HFFc6 (cell line): ENCODE results near the gene NFKBIZ. TPM values are rescaled to one million over a fixed set of nuclear protein-coding genes. Genes with fewer than 3 reads are reported as not detected.
"Not testable (repeated sequence)": the region's sequence is repeated elsewhere in the genome, so short reads cannot be mapped to it uniquely, and the experiment has no call there.

Source experiments
- DNase-seq: peaks from one replicate; pipeline ENCODE4 v3.0.0-alpha.2; 2018
- H3K27ac Mint-ChIP-seq: 2 replicates; pipeline ENCODE4 v1.8.0; 2020; ENCODE audit warnings: mild to moderate bottlenecking, mixed read lengths
- H3K27me3 Mint-ChIP-seq: 2 replicates; pipeline ENCODE4 v1.8.0; 2021; ENCODE audit warnings: mild to moderate bottlenecking, moderate library complexity, mixed read lengths; ENCODE audit not compliant: insufficient read depth
- H3K36me3 Mint-ChIP-seq: 2 replicates; pipeline ENCODE4 v1.8.0; 2021; ENCODE audit warnings: low read depth, mixed read lengths
- H3K4me1 Mint-ChIP-seq: 2 replicates; pipeline ENCODE4 v1.8.0; 2020; ENCODE audit warnings: low read depth, mixed read lengths
- H3K4me3 Mint-ChIP-seq: 2 replicates; pipeline ENCODE4 v1.8.0; 2020; ENCODE audit warnings: mild to moderate bottlenecking, moderate library complexity, mixed read lengths
- H3K9me3 Mint-ChIP-seq: 2 replicates; pipeline ENCODE4 v1.8.0; 2020; ENCODE audit warnings: mild to moderate bottlenecking, mixed read lengths
- total RNA-seq, 6 experiments: library from RNA; stranded (reverse); fragmentation: NEBNext Ultra II Directional; extraction: Animal tissue kit (Norgen Biotek cat#: 25700); gene quantifications; 2 replicates in 1 of 6; 3 replicates in 5 of 6; pipeline ENCODE4 v1.2.3, GENCODE V29; 2021
- TF ChIP-seq, protein P1 (sequence below): fragments of 200-600 bp; sonication (generic); IDR thresholded peaks from 2 replicates; pipeline ENCODE4 v1.5.0; 2021; ENCODE audit warnings: antibody characterized with exemption, mild to moderate bottlenecking

NFKBIZ gene
- total RNA-seq, 6 experiments from 2014 or later, result 51.1 to 64.2 (median 57.8) TPM

DNA sequence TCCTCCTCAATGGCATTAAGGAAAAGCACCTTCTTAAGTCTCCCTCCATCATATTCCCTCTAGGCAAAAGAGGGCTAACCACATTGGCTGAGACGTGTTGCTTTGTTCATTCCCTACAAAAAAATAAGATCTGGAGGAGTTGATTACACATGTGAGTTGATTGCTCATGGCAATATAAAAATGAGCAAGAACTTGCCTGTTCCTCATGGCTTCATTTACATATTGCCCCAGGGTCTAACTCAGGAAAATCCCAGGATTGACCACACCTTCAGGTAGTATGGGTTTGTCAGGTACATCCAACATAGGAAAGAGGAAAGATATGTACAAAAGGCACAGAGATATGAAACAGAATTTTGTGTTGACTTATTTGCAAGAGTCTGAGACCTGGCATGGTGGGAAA is 35.5 kb downstream of the NFKBIZ start:
- no peak for DNase-seq
- Mint-ChIP-seq H3K4me3 (no peak overlapping the region), H3K27me3 (no peaks in the 10 kb centered on the region; the same call in 1 of the 2 replicates), H3K36me3 (peaks cover 9% of the 10 kb centered on the region; the same call in 1 of the 2 replicates), H3K27ac (no peak overlapping the region), H3K4me1 (peaks cover 14% of the 10 kb centered on the region), H3K9me3 (no peaks in the 10 kb centered on the region)
- TF ChIP-seq, protein P1, sequence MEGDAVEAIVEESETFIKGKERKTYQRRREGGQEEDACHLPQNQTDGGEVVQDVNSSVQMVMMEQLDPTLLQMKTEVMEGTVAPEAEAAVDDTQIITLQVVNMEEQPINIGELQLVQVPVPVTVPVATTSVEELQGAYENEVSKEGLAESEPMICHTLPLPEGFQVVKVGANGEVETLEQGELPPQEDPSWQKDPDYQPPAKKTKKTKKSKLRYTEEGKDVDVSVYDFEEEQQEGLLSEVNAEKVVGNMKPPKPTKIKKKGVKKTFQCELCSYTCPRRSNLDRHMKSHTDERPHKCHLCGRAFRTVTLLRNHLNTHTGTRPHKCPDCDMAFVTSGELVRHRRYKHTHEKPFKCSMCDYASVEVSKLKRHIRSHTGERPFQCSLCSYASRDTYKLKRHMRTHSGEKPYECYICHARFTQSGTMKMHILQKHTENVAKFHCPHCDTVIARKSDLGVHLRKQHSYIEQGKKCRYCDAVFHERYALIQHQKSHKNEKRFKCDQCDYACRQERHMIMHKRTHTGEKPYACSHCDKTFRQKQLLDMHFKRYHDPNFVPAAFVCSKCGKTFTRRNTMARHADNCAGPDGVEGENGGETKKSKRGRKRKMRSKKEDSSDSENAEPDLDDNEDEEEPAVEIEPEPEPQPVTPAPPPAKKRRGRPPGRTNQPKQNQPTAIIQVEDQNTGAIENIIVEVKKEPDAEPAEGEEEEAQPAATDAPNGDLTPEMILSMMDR, result no peak

DNA sequence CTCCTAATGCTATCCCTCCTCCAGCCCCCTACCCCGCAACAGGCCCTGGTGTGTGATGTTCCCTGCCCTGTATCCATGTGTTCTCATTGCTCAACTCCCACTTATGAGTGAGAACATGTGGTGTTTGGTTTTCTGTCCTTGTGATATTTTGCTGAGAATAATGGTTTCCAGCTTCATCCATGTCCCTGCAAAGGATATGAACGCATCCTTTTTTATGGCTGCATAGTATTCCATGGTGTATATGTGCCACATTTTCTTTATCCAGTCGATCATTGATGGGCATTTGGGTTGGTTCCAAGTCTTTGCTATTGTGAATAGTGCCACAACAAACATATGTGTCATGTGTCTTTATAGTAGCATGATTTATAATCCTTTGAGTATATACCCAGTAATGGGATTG is 36.3 kb downstream of the NFKBIZ start:
- H3K27me3 Mint-ChIP-seq, H3K36me3 Mint-ChIP-seq, H3K9me3 Mint-ChIP-seq, H3K4me3 Mint-ChIP-seq, DNase-seq, H3K27ac Mint-ChIP-seq: not testable (repeated sequence)
- H3K4me1 Mint-ChIP-seq, result peaks cover 22% of the 10 kb centered on the region

DNA sequence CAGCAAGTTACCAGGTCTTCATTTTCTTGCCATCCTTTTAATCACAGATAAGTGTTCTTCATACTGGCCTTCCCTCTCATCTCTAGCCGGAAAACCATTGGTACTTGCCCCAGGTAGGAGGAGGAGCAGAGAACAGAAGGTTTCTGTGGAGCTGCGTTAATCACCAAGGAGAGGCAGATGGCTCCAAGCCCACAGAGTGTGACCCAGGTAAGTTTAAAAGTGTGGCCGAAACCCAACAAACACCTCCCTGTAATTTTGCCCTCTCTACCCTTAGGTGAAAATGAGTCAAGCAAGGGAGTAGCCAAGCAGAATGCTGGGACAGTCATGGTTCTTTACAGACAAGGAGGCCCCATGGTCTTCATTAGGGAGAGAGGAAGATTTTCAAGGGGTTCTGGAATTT is 37.3 kb downstream of the NFKBIZ start:
- H3K36me3 Mint-ChIP-seq, result peaks cover 9% of the 10 kb centered on the region; the same call in 1 of the 2 replicates
- no peaks in the 10 kb centered on the region for H3K9me3 Mint-ChIP-seq
- no peak overlapping the region for H3K4me3 Mint-ChIP-seq
- H3K27me3 Mint-ChIP-seq, result no peaks in the 10 kb centered on the region; the same call in 1 of the 2 replicates
- H3K27ac Mint-ChIP-seq, result no peak overlapping the region
- no peak for DNase-seq
- H3K4me1 Mint-ChIP-seq, result peaks cover 27% of the 10 kb centered on the region
- TF ChIP-seq, protein P1, result no peak

DNA sequence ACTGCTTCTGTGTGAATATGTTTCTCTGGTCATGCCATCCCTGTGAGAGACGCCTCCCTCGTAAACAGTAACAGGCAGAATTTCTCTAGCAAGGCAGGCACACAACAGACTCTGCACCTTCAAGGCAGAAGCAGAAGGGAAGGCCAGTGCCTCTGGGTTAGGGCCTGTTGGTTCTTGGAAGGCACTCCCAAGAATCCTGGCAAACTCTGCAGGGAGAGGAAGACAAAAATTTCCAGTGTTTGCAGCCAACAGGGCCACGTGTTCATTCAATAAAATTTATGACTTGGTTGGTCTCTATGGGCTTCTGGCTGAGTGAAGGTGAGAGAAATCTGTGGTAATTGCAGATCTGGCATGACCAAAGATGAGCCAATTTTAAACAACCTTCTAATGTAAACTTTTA is 39.3 kb downstream of the NFKBIZ start:
- H3K27ac Mint-ChIP-seq, result peak overlapping the region; percentile 19; the same call in 1 of the 2 replicates
- H3K4me1 Mint-ChIP-seq, result peaks cover 27% of the 10 kb centered on the region
- no peak for DNase-seq
- TF ChIP-seq, protein P1, result no peak
- H3K9me3 Mint-ChIP-seq, result no peaks in the 10 kb centered on the region
- H3K27me3 Mint-ChIP-seq, result no peaks in the 10 kb centered on the region; the same call in 1 of the 2 replicates
- H3K4me3 Mint-ChIP-seq, result no peak overlapping the region
- H3K36me3 Mint-ChIP-seq, result peaks cover 9% of the 10 kb centered on the region; the same call in 1 of the 2 replicates

DNA sequence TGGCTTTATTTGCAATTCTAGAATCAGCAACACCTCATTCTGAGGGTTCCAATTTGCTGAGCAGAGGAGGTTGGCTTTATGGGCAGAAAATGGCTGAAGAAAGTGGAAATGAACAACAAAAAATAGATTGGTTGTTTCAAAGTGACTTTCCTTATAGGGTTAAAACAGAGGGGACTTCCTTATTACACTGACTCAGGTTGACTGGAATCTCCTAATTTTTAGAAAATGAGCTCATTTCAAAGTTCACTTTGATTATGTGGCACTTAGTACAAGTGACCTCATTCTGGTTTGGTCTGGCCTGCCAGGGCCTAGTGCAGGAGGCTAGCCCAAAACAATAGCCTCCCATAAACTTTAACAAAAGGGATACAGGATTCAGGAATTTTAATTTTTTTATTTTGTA is 41.4 kb downstream of the NFKBIZ start:
- TF ChIP-seq, protein P1, result no peak
- peaks cover 27% of the 10 kb centered on the region for H3K4me1 Mint-ChIP-seq
- H3K27ac Mint-ChIP-seq, result peak overlapping the region; percentile 34
- DNase-seq, result peak; percentile 80
- no peak overlapping the region for H3K4me3 Mint-ChIP-seq
- H3K9me3 Mint-ChIP-seq, result no peaks in the 10 kb centered on the region
- H3K27me3 Mint-ChIP-seq, result no peaks in the 10 kb centered on the region; the same call in 1 of the 2 replicates
- H3K36me3 Mint-ChIP-seq, result peaks cover 16% of the 10 kb centered on the region; the same call in 1 of the 2 replicates

DNA sequence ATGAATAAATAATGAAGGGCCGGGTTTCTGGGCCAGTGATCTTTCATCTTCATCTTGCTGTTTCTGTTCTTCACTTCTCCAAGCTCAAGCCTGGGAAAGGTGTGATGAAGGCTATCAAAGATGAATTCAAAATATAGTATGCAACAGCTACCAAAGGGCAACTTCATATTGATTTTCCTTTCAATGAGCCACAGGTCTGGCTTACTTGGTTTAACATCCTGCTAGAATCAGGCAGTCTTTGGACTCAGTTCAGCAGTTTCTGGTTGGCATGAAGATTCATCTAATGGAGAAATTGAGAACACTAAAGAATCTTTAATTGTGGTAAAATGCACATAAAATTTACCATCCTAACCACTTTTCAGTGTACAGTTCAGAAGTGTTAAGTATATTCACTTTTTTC is 43.3 kb downstream of the NFKBIZ start:
- peaks cover 7% of the 10 kb centered on the region; the same call in 1 of the 2 replicates for H3K36me3 Mint-ChIP-seq
- no peak overlapping the region for H3K27ac Mint-ChIP-seq
- no peak overlapping the region for H3K4me3 Mint-ChIP-seq
- peaks cover 37% of the 10 kb centered on the region for H3K4me1 Mint-ChIP-seq
- TF ChIP-seq, protein P1, result no peak
- no peaks in the 10 kb centered on the region for H3K9me3 Mint-ChIP-seq
- DNase-seq, result no peak
- H3K27me3 Mint-ChIP-seq, result no peaks in the 10 kb centered on the region
